ENCODE results near the gene CLEC18A.
"Not testable (repeated sequence)": the region's sequence is repeated elsewhere in the genome, so short reads cannot be mapped to it uniquely, and the experiment has no call there.

The CLEC18A gene

GRCh38 chr16:69951017-69951671 lies at the start of gene CLEC18A:
CLEC18A (plus strand) TSS chr16:69951334; CDS start chr16:69951367, 33 bp downstream.
- DNase-seq (ENCODE audit: low read depth in 3 of 3, low spot score in 1 of 3) = not testable (repeated sequence)

GRCh38 chr16:69903865-69904415 lies 47.2 kb upstream of the CLEC18A start:
- no peak for DNase-seq (ENCODE audit: low read depth in 3 of 3, low spot score in 1 of 3)

- no peak for DNase-seq (ENCODE audit: low read depth in 3 of 3, low spot score in 1 of 3)
Measured at GRCh38 chr16:69904495-69905170, 46.5 kb upstream of the CLEC18A start.

GRCh38 chr16:69905171-69905555 lies 46.0 kb upstream of the CLEC18A start:
- no peak for DNase-seq (ENCODE audit: low read depth in 3 of 3, low spot score in 1 of 3)

- no peak for DNase-seq (ENCODE audit: low read depth in 3 of 3, low spot score in 1 of 3)
Measured at GRCh38 chr16:69906838-69907401, 44.2 kb upstream of the CLEC18A start.

- no peak for DNase-seq (ENCODE audit: low read depth in 3 of 3, low spot score in 1 of 3)
Measured at GRCh38 chr16:69909043-69909442, 42.1 kb upstream of the CLEC18A start.

- DNase-seq (ENCODE audit: low read depth in 3 of 3, low spot score in 1 of 3) = no peak
Measured at GRCh38 chr16:69909760-69910159, 41.4 kb upstream of the CLEC18A start.

- DNase-seq (ENCODE audit: low read depth in 3 of 3, low spot score in 1 of 3) = no peak
Measured at GRCh38 chr16:69910964-69911363, 40.2 kb upstream of the CLEC18A start.

- DNase-seq (ENCODE audit: low read depth in 3 of 3, low spot score in 1 of 3) = no peak
Measured at GRCh38 chr16:69916462-69916861, 34.7 kb upstream of the CLEC18A start.

- DNase-seq (ENCODE audit: low read depth in 3 of 3, low spot score in 1 of 3) = no peak
Measured at GRCh38 chr16:69917311-69917710, 33.8 kb upstream of the CLEC18A start.

- no peak for DNase-seq (ENCODE audit: low read depth in 3 of 3, low spot score in 1 of 3)
Measured at GRCh38 chr16:69917739-69918138, 33.4 kb upstream of the CLEC18A start.

- no peak for DNase-seq (ENCODE audit: low read depth in 3 of 3, low spot score in 1 of 3)
Measured at GRCh38 chr16:69918241-69918640, 32.9 kb upstream of the CLEC18A start.

- no peak for DNase-seq (ENCODE audit: low read depth in 3 of 3, low spot score in 1 of 3)
Measured at GRCh38 chr16:69921127-69921526, 30.0 kb upstream of the CLEC18A start.

- DNase-seq (ENCODE audit: low read depth in 3 of 3, low spot score in 1 of 3) = no peak
Measured at GRCh38 chr16:69922200-69922599, 28.9 kb upstream of the CLEC18A start.

- no peak for DNase-seq (ENCODE audit: low read depth in 3 of 3, low spot score in 1 of 3)
Measured at GRCh38 chr16:69924041-69924775, 26.9 kb upstream of the CLEC18A start.

GRCh38 chr16:69924777-69925191 lies 26.4 kb upstream of the CLEC18A start:
- no peak for DNase-seq (ENCODE audit: low read depth in 3 of 3, low spot score in 1 of 3)

- no peak for DNase-seq (ENCODE audit: low read depth in 3 of 3, low spot score in 1 of 3)
Measured at GRCh38 chr16:69925311-69925710, 25.8 kb upstream of the CLEC18A start.

- no peak for DNase-seq (ENCODE audit: low read depth in 3 of 3, low spot score in 1 of 3)
Measured at GRCh38 chr16:69926241-69926640, 24.9 kb upstream of the CLEC18A start.

GRCh38 chr16:69927056-69927757 lies 23.9 kb upstream of the CLEC18A start:
- no peak for DNase-seq (ENCODE audit: low read depth in 3 of 3, low spot score in 1 of 3)

- no peak for DNase-seq (ENCODE audit: low read depth in 3 of 3, low spot score in 1 of 3)
Measured at GRCh38 chr16:69928856-69929400, 22.2 kb upstream of the CLEC18A start.

GRCh38 chr16:69929480-69929879 lies 21.7 kb upstream of the CLEC18A start:
- DNase-seq (ENCODE audit: low read depth in 3 of 3, low spot score in 1 of 3) = no peak
